Measurements from ENCODE around the gene TRPM3. TPM values are rescaled to one million over a fixed set of nuclear protein-coding genes. Genes with fewer than 3 reads are reported as not detected.
A peak's percentile ranks its signal among the peaks of the same experiment; 100 is the strongest.

The TRPM3 gene
- total and polyA plus RNA-seq, 2 of the 13 experiments (the other 11 are each of a cell fraction or from before 2014, with no cell fraction given), result not detected

- no peak for TF ChIP-seq ZNF549 (CRISPR knock-in tag; IDR thresholded peaks at IDR 0.05)
These were observed 83.9 kb downstream of the TRPM3 start (continued) for GRCh38 chr9:71037521-71037920.

- intact Hi-C loops (cut with micrococcal nuclease; ENCODE audit: unreplicated experiment) (no loop called here), in situ Hi-C loops (cut with HindIII; ENCODE audit: extremely low pct_ligation_motif_present, low pct_unique_long_range_greater_than_20kb) (no loop called here)
- Histone ChIP-seq H3K9ac (ENCODE audit: insufficient read depth, low read depth, low read length) (no peak overlapping the region), H3K36me3 (replicated peaks in 1 of 2; ENCODE audit: control insufficient read depth in 1 of 2, insufficient read depth in 2 of 2, low read length in 2 of 2) (no peaks in the 10 kb centered on the region), H4K20me1 (ENCODE audit: insufficient read depth, low read length) (no peaks in the 10 kb centered on the region), H3K4me2 (ENCODE audit: low read depth, low read length) (no peak overlapping the region), H3K4me3 (replicated peaks in 1 of 3; ENCODE audit: insufficient read depth in 1 of 3, low read depth in 2 of 3, low read length in 3 of 3) (no peak overlapping the region), H3K27me3 (ENCODE audit: control insufficient read depth in 1 of 2, insufficient read depth in 2 of 2, low read length in 2 of 2) (no peaks in the 10 kb centered on the region), H3K27ac (ENCODE audit: extremely low read length, insufficient read depth, low read length) (no peak overlapping the region), H3K9me3 (ENCODE audit: low read length) (no peaks in the 10 kb centered on the region), H3K4me1 (ENCODE audit: insufficient read depth, low read length) (no peaks in the 10 kb centered on the region), H3K79me2 (ENCODE audit: insufficient read depth, low read length) (no peaks in the 10 kb centered on the region), H2AFZ (ENCODE audit: low read length) (no peak overlapping the region)
- ChIA-PET POLR2A (no interaction called here), CTCF (ENCODE audit: low intra/inter-chr PET ratio, low total read pairs) (no interaction called here)
- TF ChIP-seq ZNF652 (CRISPR knock-in tag; IDR thresholded peaks at IDR 0.05; ENCODE audit: borderline replicate concordance, low read depth) (no peak), ZNF644 (CRISPR knock-in tag; IDR thresholded peaks at IDR 0.05; ENCODE audit: low read depth) (peak; percentile 35; the same call in 1 of the 2 replicates), KIAA2018 (CRISPR knock-in tag; IDR thresholded peaks at IDR 0.05; ENCODE audit: borderline replicate concordance) (no peak), PAWR (CRISPR knock-in tag; IDR thresholded peaks at IDR 0.05; ENCODE audit: borderline replicate concordance) (no peak)
- no peak for ATAC-seq
- 14% methylated on average over 4 of the region's 4 CpGs for WGBS (ENCODE audit: low lambda C conversion rate)
- peak; percentile 6 for DNase-seq (ENCODE audit: low spot score)
- FAIRE-seq, result no peak
- BruUV-seq (replicated peaks), result no TSS peak
These were observed 84.9 kb downstream of the TRPM3 start for GRCh38 chr9:71036501-71036900.

Data from HepG2 (cell line).